ENCODE results near the gene FBN3.

Gene FBN3

GRCh38 chr19:8192221-8192820 lies 42.9 kb upstream of the FBN3 start:
- Histone ChIP-seq H3K4me3 (ENCODE audit: low read depth, low read length, poor library complexity, severe bottlenecking) (no peak overlapping the region), H3K27ac (ENCODE audit: low read depth, low read length, poor library complexity, severe bottlenecking) (peak overlapping the region; percentile 90), H4K20me1 (ENCODE audit: insufficient read depth, low read length) (no peaks in the 10 kb centered on the region), H3K9ac (ENCODE audit: low read length) (no peak overlapping the region; the same call in 1 of the 2 replicates), H3K27me3 (ENCODE audit: insufficient read depth, low read length) (no peaks in the 10 kb centered on the region), H3K9me2 (ENCODE audit: low read depth, low read length) (no peaks in the 10 kb centered on the region), H3K4me1 (ENCODE audit: insufficient read depth, low read length, severe bottlenecking) (peaks cover 68% of the 10 kb centered on the region), H3K79me2 (ENCODE audit: insufficient read depth, low read length) (no peaks in the 10 kb centered on the region), H3F3A (ENCODE audit: insufficient read depth, low read length) (no peaks in the 10 kb centered on the region), H2AFZ (ENCODE audit: low read length) (no peak overlapping the region), H3K36me3 (ENCODE audit: insufficient read depth, low read length) (no peaks in the 10 kb centered on the region), H3K9me3 (ENCODE audit: low read length) (no peaks in the 10 kb centered on the region), H3K4me2 (ENCODE audit: low read length) (no peak overlapping the region; the same call in 1 of the 2 replicates)
- TF ChIP-seq CTCF (IDR thresholded peaks at IDR 0.05; ENCODE audit: low read length) = no peak
- TF ChIP-seq EZH2 (IDR thresholded peaks at IDR 0.05; ENCODE audit: borderline replicate concordance, low read length) = no peak

GRCh38 chr19:8185343-8186068 lies 36.1 kb upstream of the FBN3 start:
- peaks cover 8% of the 10 kb centered on the region for H3K4me1 ChIP-seq (ENCODE audit: insufficient read depth, low read length, severe bottlenecking)
- no peak overlapping the region for H3K4me3 ChIP-seq (ENCODE audit: low read depth, low read length, poor library complexity, severe bottlenecking)
- H3K9ac ChIP-seq (ENCODE audit: low read length) = no peak overlapping the region
- no peaks in the 10 kb centered on the region for H4K20me1 ChIP-seq (ENCODE audit: insufficient read depth, low read length)
- H3K4me2 ChIP-seq (ENCODE audit: low read length) = no peak overlapping the region
- no peaks in the 10 kb centered on the region for H3K79me2 ChIP-seq (ENCODE audit: insufficient read depth, low read length)
- H2AFZ ChIP-seq (ENCODE audit: low read length) = no peak overlapping the region
- no peaks in the 10 kb centered on the region for H3K9me2 ChIP-seq (ENCODE audit: low read depth, low read length)
- no peaks in the 10 kb centered on the region for H3K36me3 ChIP-seq (ENCODE audit: insufficient read depth, low read length)
- no peaks in the 10 kb centered on the region for H3K9me3 ChIP-seq (ENCODE audit: low read length)
- TF ChIP-seq EZH2 (IDR thresholded peaks at IDR 0.05; ENCODE audit: borderline replicate concordance, low read length) = no peak
- no peak for TF ChIP-seq CTCF (IDR thresholded peaks at IDR 0.05; ENCODE audit: low read length)
- no peaks in the 10 kb centered on the region for H3K27me3 ChIP-seq (ENCODE audit: insufficient read depth, low read length)
- H3K27ac ChIP-seq (ENCODE audit: low read depth, low read length, poor library complexity, severe bottlenecking) = no peak overlapping the region
- H3F3A ChIP-seq (ENCODE audit: insufficient read depth, low read length) = no peaks in the 10 kb centered on the region

- Histone ChIP-seq H3K79me2 (ENCODE audit: insufficient read depth, low read length) (no peaks in the 10 kb centered on the region), H3K27me3 (ENCODE audit: insufficient read depth, low read length) (no peaks in the 10 kb centered on the region), H3K36me3 (ENCODE audit: insufficient read depth, low read length) (no peaks in the 10 kb centered on the region), H3K9me2 (ENCODE audit: low read depth, low read length) (no peaks in the 10 kb centered on the region), H2AFZ (ENCODE audit: low read length) (no peak overlapping the region), H3K27ac (ENCODE audit: low read depth, low read length, poor library complexity, severe bottlenecking) (no peak overlapping the region), H3K9me3 (ENCODE audit: low read length) (no peaks in the 10 kb centered on the region), H3K4me2 (ENCODE audit: low read length) (no peak overlapping the region), H3K4me3 (ENCODE audit: low read depth, low read length, poor library complexity, severe bottlenecking) (no peak overlapping the region), H3F3A (ENCODE audit: insufficient read depth, low read length) (no peaks in the 10 kb centered on the region), H3K9ac (ENCODE audit: low read length) (no peak overlapping the region), H4K20me1 (ENCODE audit: insufficient read depth, low read length) (no peaks in the 10 kb centered on the region), H3K4me1 (ENCODE audit: insufficient read depth, low read length, severe bottlenecking) (peaks cover 8% of the 10 kb centered on the region)
- TF ChIP-seq CTCF (IDR thresholded peaks at IDR 0.05; ENCODE audit: low read length) (no peak), EZH2 (IDR thresholded peaks at IDR 0.05; ENCODE audit: borderline replicate concordance, low read length) (no peak)
These were observed 34.9 kb upstream of the FBN3 start for GRCh38 chr19:8184274-8184673.

Data from OCI-LY1 (cell line).